T-helper 9 cell (primary cell): Measurements from ENCODE around the gene ALPK3.

Experiments
- DNase-seq: peaks from one replicate; pipeline ENCODE4 v3.0.0-alpha.2; 2020
- total RNA-seq, 2 donors: gene quantifications; one replicate each; lab custom pipeline; 2026; lab: John Stamatoyannopoulos, UW

Gene ALPK3
- 0.56 to 0.72 reads per million in 2 donors for total RNA-seq

GRCh38 chr15:84816694-84817465 lies at the start of gene ALPK3:
Gene ALPK3, plus strand, starts transcription at chr15:84817356. Its CDS starts 97 bp downstream, at chr15:84817453.
- DNase-seq, result no peak

- no peak for DNase-seq
Measured at GRCh38 chr15:84772031-84772430, 45.1 kb upstream of the ALPK3 start.

GRCh38 chr15:84772467-84772866 lies 44.7 kb upstream of the ALPK3 start:
- DNase-seq, result no peak

GRCh38 chr15:84773716-84774115 lies 43.4 kb upstream of the ALPK3 start:
- no peak for DNase-seq

- no peak for DNase-seq
Measured at GRCh38 chr15:84775867-84776449, 41.2 kb upstream of the ALPK3 start.

- no peak for DNase-seq
Measured at GRCh38 chr15:84778194-84778593, 39.0 kb upstream of the ALPK3 start.

GRCh38 chr15:84780492-84780891 lies 36.7 kb upstream of the ALPK3 start:
- no peak for DNase-seq

- no peak for DNase-seq
Measured at GRCh38 chr15:84781495-84781894, 35.7 kb upstream of the ALPK3 start.

- DNase-seq, result no peak
Measured at GRCh38 chr15:84782346-84782745, 34.8 kb upstream of the ALPK3 start.

- DNase-seq, result no peak
Measured at GRCh38 chr15:84783493-84784251, 33.5 kb upstream of the ALPK3 start.

- no peak for DNase-seq
Measured at GRCh38 chr15:84784262-84784661, 32.9 kb upstream of the ALPK3 start.

- DNase-seq, result no peak
Measured at GRCh38 chr15:84785053-84785452, 32.1 kb upstream of the ALPK3 start.

- DNase-seq, result no peak
Measured at GRCh38 chr15:84788500-84788899, 28.7 kb upstream of the ALPK3 start.

- no peak for DNase-seq
Measured at GRCh38 chr15:84789762-84790161, 27.4 kb upstream of the ALPK3 start.

GRCh38 chr15:84790676-84791075 lies 26.5 kb upstream of the ALPK3 start:
- no peak for DNase-seq

- no peak for DNase-seq
Measured at GRCh38 chr15:84791763-84792162, 25.4 kb upstream of the ALPK3 start.

- no peak for DNase-seq
Measured at GRCh38 chr15:84793431-84794161, 23.6 kb upstream of the ALPK3 start.

GRCh38 chr15:84794162-84794547 lies 23.0 kb upstream of the ALPK3 start:
- DNase-seq, result no peak

GRCh38 chr15:84795186-84795585 lies 22.0 kb upstream of the ALPK3 start:
- DNase-seq, result no peak

- no peak for DNase-seq
Measured at GRCh38 chr15:84797212-84797611, 19.9 kb upstream of the ALPK3 start.

- no peak for DNase-seq
Measured at GRCh38 chr15:84797801-84798200, 19.4 kb upstream of the ALPK3 start.

GRCh38 chr15:84798436-84798946 lies 18.7 kb upstream of the ALPK3 start:
- DNase-seq, result no peak
